ENCODE data around the gene SELE.
"Not testable (repeated sequence)": the region's sequence is repeated elsewhere in the genome, so short reads cannot be mapped to it uniquely, and the experiment has no call there.

Gene SELE

DNA sequence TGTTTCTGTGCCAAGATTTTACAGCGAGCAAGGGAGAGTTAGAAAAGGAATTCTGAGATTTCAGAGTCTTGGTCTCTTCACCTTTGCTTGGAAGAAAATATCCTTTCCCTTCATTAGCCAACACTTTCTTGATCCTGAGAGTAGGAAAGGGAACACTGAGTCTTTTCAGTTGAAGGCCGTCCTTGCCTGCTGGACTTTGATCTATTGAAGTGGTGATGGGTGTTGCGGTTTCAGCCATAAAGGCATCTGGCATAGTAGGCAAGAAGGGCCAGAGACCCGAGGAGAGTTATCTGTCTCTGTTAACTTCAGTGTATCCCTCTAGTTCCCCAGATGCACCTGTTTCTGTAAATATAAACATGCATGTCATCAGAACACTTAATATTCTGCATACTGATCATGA, 9.7 kb downstream of the SELE start:
- in situ Hi-C loops (cut with MboI; ENCODE audit: low sequenced_read_pairs): no loop called here

DNA sequence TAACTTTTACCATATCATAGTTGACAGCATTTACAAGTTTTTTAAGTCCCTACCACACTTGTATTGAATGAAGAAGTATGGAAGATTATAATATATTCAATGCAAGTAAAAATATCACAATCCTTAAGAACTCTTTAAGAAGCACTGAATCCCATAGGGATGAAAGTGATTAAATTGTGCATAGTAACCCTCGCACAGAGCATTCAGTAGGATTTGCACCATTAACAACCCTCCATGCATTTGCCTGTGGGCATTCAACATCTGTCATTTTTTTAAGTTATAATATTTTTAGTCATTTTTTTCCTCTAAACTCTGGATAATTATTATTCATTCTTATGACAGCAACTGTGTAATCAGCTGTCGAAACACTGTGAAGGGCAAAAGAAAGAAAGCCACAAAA, 10.1 kb downstream of the SELE start:
- in situ Hi-C loops (cut with MboI; ENCODE audit: low sequenced_read_pairs): no loop called here

DNA sequence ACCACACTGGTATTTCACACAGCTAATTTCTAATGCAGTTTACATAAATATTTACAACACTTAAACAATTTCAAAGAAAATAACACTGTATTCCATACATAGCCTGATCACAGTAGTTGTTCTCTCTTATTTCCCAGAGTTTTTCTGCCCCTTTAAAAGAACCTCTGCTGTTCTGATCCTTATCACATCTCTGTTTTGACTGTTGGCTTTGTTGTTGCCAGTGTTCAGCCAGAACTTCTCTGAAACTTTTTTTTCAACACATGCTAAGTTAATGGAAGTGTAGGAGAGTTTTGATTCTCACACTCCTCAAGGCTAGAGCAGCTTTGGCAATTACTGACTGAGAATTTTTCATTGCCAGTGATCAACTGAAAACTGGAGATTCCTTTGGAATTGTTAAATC, 11.1 kb downstream of the SELE start:
- in situ Hi-C loops (cut with MboI; ENCODE audit: low sequenced_read_pairs): no loop called here

DNA sequence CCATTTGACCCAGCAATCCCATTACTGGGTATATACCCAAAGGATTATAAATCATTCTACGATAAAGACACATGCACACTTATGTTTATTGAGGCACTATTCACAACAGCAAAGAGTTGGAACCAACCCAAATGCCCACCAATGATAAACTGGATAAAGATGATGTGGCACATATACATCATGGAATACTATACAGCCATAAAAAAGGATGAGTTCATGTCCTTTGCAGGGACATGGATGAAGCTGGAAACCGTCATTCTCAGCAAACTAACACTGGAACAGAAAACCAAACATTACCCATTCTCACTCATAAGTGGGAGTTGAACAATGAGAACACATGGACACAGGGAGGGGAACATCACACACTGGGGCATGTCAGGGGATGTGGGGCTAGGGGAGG, 18.8 kb downstream of the SELE start:
- in situ Hi-C loops (cut with MboI; ENCODE audit: low sequenced_read_pairs): not testable (repeated sequence)

DNA sequence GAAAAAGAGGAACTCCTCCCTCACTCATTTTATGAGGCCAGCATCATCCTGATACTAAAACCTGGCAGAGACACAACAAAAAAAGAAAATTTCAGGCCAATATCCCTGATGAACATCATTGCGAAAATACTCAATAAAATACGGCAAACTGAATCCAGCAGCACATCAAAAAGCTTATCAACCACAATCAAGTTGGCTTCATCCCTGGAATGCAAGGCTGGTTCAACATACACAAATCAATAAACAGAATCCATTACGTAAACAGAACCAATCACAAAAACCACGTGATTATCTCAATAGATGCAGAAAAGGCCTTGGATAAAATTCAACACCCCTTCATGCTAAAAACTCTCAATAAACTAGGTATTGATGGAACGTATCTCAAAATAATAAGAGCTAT, 20.8 kb downstream of the SELE start:
- in situ Hi-C loops (cut with MboI; ENCODE audit: low sequenced_read_pairs): not testable (repeated sequence)

DNA sequence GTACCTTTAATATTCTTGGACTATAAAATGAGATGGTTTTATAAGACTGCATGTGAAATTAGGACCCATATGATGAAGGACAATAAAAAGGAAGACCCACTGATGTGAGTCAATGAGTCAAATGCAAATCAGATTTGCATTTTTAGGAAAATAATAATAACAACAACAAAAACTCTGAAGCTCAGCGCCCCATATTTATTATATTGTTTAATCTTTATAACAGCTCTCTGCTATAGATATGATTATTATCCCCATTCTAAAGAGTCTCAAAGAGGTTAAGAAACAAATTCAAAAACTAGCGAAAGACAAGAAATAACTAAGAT, 21.6 kb downstream of the SELE start:
- in situ Hi-C loops (cut with MboI; ENCODE audit: low sequenced_read_pairs): no loop called here

DNA sequence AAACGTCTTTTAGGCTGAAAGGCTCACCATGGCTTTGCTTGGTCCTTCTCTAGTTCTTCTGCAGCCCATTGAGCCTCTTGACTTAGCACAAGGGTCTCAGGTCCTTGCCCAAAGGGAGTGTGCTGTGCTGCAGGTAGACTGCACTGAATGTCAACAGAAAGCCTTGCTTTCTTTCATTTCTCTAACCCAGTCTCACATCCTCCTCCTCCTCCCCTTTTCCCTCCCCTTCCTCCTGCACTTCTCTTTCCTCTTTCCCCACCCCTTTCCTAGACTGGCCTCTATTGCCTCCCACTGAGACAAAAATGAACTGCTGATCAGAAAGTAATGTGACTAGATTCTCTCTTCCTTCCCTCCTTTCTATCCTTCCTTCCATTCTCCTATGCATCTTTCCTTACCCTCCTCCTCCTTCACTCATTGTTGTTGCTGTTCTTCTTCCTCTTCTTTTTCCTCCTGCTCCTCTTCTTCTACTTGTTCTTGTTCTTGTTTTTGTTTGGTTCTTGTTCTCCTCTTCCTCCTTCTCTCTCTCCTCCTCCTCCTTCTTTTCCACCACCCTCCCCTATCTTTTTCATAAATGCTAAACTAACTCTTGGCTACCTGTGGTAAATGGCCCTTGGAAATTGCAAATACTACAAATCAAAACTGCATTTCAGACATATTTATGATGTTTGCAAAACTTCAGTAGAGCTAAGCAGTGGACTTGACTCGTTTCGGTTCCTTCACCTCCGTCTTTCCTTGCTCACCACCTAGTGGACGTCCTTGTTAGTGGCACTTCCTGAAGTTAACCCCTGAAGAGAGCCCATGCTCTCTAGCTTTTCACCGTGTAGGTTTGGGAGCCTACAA, 22.2 kb downstream of the SELE start, which contains the start of gene SELL:
TSS of gene SELL (minus strand) at position 152 of the 840 bp plus-strand sequence. CDS start at position 30, 122 bp downstream.
- in situ Hi-C loops (cut with MboI; ENCODE audit: low sequenced_read_pairs): no loop called here

DNA sequence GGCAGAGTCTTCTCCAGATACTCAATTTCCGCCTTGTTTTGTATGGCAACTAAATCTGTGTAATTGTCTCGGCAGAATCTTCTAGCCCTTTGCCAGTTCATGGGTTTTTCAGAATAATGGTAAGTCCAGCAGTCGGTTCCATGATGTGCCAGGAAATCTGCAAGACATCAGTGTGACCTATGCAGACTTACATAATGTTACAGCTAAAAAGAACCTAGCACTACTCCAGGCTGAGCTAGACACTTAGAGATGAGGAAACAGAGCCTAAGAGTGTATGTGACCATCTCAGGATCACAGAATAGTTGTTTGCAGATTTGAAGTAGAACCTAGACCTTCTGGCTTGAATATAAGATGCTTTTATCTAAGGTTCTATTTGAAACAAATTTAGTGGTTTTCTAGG, 25.2 kb downstream of the SELE start:
- in situ Hi-C loops (cut with MboI; ENCODE audit: low sequenced_read_pairs): no loop called here

DNA sequence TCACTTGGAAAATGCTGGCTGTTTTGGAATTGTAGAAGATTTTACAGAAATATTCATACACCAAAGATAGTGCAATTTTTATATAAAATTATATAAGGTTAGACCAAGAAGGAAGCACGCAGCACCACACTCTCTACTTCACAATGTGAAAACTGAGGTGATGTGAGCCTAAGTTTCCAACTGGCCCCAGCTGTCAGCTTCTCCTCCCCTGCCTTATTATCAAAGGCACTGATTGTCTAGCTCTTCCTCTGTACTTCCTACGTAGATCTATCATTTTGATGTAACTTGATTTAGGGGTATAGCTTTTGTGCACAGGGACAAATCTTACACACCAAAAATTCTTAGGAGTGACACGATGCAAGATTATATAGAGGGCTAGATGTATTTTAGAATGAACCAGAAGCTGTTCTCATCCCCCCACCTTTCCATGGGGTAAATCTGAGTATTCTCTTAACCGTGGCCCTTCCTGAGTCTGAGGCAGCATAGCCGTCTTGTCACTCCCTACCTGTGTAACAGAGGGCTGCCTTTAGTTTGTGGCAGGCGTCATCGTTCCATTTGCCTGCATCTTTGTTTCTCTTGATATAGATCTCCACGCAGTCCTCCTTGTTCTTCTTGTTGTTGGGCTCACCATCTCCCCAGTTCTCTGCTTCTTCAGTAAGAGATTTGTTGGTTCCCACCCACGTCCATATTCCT, 25.8 kb downstream of the SELE start:
- in situ Hi-C loops (cut with MboI; ENCODE audit: low sequenced_read_pairs): no loop called here

DNA sequence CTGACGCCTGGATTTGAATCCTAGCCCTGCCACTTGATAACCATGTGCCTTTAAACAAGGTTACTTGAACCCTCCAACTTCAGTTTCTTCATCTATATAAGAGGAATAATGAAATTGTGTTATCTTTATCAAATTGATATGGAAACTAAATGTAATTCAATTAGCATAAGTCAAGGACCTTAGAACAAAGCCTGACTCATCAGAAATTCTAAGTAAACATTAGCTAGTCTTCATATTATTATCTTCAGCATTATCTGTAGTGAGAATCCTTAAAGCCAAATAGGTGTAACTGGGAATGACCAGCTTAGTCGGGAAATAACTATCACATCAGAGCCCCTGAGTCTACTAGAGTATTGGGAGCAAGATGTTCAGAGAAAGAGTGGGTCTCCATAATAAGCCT, 29.1 kb downstream of the SELE start:
- in situ Hi-C loops (cut with MboI; ENCODE audit: low sequenced_read_pairs): no loop called here

DNA sequence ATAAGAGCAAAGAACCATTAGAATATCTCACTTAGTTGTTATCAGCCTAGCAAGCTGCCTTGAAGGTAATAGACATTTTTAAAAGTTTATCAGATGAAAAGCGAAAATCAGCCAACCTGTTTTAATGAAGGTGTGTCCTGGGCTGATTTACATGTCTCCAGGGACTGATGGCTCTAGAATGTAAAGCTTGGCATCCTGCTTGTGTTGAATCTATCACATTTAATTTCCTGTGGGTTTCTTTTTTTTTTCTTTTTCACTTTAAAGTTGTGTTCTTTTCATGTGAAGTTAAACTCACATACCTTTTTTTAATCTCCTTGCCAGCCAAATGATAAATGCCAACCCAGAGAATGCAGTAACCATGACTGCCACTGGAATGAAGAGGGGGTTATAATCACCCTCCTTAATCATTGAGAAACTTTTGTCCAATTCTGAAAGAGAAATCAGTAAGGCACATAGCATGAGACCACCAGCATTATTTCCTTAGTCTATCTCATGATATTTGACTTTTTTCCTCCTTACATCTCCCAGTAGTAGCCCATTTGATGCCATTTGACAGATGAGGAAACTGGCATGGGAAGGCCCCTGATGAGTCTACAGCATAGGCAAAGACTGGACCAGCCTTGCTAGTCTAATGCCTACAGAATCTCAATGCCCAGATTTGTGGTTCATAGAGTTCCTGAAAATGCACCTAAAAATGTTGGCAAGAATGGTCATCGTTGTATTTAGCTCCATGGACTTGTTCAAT, 32.4 kb downstream of the SELE start:
- in situ Hi-C loops (cut with MboI; ENCODE audit: low sequenced_read_pairs): no loop called here

DNA sequence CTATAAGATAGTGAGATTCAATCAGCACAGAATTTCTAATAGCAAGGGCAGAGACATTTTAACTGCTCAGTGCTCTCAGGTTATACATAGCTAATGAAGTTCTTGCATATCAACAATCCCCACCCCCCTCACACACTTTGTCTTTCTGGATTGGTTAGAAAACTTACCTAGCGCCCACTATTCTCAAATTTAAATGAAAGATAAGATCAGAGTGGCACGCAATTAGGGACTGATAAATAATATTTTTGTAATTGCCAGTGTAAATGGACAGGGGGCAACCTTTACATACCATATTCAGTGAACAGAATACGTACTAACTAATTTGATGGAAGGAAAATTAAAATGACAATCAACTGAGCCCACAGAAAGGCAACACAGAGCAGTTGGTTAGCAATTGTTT, 34.2 kb downstream of the SELE start:
- in situ Hi-C loops (cut with MboI; ENCODE audit: low sequenced_read_pairs): no loop called here

DNA sequence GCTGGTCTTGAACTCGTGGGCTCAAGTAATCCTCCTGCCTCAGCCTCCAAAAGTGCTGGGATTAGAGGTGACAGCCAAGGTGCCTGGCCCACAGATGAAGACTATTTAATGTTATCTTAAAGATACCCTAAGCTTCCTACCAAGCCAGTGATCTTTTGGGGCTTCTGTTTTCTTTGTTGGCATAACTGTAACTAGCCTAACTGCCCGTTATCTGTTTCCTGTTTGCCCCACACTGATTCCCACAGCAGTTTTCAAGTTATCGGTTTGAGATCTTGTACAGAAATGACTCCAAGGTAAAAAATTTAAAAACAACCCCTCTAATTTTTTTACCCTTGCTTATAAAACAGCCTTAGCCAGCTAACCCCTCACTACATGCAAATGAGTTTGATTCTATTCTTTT, 34.9 kb downstream of the SELE start:
- in situ Hi-C loops (cut with MboI; ENCODE audit: low sequenced_read_pairs): no loop called here

DNA sequence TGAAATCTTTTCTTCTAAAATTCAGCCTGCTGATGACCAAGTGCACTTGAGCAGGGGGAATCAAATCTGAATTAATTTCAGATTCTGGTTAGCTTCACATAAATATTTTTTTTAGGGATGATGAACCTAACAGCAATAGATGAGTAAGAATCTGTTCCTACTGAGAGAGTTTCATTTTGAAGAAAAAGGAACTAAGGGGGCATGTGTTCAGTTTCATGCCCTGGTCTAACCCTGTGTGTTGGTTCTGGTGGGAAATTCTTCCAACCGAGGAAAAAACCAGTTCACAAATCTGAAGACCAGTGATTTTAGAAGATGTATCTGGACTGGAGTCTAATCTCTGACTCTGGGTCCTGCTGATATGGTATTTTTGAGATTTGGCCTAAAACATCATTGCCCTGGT, 36.1 kb downstream of the SELE start:
- in situ Hi-C loops (cut with MboI; ENCODE audit: low sequenced_read_pairs): no loop called here

DNA sequence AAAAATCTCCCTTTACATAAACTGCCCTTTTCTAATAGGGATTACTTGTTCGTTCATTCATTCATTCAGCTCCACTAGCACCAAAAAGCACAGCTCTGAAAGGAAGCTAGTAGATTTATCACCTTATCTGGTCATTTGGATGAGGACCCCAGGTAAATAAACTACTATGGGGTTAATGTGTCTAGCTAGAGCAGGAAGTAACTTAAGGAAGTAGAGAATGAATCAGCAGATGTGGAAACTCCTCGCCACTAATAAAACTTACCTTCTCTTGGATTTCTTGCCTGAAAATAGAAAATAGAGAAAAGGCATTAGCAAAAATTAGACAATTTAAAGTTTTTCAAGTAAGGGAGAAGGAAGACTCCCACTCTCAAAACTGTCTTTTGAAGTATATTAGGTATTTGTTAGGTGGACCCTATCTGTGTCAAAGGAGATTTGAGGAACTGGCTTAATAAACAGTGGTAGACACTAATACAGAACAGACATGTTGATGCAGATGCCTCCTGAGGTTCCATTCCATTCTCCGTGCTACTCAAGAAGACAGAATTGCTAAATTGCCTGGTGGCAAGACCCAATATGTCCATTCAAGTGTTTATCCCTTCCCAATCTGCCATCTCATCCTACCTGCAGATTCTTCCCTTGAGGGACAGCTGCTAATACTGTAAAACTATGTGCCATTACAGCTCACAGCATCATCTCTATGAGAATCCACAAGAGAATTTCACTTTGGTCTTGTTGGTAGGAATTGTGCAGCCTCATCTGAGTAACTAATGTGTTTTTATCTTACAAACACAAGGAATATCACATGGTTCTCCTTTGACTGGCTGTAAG, 37.4 kb downstream of the SELE start:
- in situ Hi-C loops (cut with MboI; ENCODE audit: low sequenced_read_pairs): no loop called here

DNA sequence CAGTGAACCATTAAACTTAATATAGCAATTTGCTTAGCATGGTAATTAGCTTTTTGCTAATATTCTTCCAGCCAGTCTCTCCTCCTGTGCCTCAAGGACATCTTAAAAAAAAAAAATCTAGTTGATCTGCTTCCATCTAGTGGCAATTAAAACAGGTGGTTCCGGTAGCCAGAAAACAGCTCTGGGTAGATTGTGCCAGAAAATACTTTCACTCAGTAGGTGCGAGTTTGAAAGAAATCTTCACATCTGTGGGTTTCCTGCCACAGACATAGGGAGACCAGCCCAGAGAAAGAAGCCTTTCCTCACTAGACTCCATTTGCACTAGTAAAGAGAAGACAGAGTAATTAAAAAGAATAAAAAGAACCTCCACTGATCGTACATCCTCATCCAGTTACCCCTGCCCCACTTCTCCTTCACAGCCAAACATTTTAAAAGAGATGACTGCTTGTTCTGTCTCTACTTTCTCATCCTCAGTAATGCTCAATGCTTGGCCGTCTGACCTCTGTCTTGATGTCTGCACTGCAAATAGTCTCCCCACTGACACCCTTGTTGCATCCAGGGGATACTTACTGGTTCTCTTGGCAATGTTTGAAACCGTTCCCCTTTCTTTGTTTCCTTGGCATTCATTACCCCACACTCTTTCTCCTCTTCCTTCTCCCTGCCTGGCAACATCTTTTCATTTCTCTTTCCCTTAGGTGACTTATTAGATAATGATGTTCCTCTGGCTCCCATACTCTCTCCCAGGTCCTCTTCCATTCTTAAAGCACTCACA, 39.4 kb downstream of the SELE start:
- in situ Hi-C loops (cut with MboI; ENCODE audit: low sequenced_read_pairs): no loop called here

DNA sequence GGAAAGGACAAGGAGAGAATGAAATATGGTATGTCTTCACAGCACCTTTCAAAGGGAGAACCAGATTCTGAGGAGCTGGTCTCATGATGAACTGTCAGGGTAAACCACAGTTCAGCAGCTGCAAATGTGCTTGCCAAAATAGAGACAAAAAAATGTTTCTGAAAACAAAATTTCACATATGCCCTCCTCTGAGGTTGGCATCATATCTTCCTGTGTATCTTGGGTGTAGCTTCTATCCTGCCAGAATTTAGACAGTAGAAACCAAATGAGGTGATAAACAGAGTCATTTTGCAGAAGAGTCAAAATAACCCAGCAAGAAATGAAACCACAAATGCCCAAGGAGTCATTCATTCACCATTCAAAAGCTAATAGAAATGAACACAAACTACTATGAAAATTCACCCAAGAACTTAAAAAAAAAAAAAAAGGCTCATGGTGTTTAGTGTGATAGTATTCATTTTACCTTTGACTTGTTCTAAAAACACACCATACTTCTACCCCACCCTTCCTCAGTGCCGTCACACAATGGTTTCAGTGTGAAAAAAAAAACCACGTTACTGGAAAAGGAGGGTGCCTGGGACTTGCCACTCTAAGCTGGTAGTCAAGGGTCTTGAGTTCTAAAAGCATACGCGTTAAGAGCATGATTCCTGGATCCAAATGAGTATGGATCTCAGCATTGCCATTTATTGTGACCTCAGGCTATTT, 41.0 kb downstream of the SELE start:
- in situ Hi-C loops (cut with MboI; ENCODE audit: low sequenced_read_pairs): no loop called here

DNA sequence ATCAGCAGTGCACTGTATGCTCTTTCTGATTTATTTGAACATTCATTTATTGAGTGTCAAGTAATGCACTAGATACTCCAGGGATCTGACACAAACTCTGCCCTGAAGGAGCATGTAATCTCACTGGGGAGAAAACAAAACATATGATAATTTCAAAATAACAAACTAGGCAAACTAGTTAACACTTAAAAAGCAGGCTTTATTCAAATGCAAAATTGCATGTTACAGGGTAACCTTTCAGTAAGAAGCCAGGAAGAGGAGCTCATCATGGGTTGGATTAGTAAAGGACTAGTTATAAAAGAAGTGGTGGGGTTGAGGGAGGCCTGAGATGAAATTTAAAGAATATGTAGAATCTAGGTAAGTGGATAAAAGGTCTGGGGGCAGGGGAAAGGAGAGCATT, 43.4 kb downstream of the SELE start:
- in situ Hi-C loops (cut with MboI; ENCODE audit: low sequenced_read_pairs): no loop called here

DNA sequence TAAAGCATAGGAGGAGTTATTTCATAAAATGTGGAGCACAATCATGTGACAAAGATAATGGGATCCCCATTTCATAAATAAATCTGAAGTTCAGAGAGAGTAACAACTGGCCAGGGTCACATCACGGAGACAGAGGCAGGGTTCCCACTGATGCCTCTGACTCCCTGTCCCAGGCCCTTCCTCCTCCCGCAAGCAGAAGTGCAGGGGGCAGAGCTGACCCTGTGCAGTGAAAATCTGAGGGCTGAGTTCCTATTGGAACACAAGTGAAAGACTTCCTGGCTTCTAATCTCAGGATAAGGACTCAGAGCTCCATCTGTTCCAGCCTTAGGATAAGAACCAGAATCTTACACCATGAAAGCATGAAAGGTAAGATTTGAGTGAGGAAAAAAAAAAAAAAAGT, 44.5 kb downstream of the SELE start:
- in situ Hi-C loops (cut with MboI; ENCODE audit: low sequenced_read_pairs): no loop called here

DNA sequence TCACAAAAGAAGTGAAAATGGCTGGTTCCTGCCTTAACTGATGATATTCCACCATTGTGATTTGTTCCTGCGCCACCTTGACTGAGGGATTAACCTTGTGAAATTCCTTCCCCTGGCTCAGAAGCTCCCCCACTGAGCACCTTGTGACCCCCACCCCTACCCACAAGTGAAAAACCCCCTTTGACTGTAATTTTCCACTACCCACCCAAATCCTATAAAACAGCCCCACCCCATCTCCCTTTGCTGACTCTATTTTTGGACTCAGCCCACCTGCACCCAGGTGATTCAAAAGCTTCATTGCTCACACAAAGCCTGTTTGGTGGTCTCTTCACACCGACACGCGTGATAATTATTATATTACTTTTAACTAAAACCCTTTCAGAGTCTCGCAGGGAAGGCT, 45.5 kb downstream of the SELE start:
- in situ Hi-C loops (cut with MboI; ENCODE audit: low sequenced_read_pairs): not testable (repeated sequence)

Measured in hTERT RPE-1 (cell line).